A549 (cell line): ENCODE data around the gene SRD5A2. TPM values are rescaled to one million over a fixed set of nuclear protein-coding genes. Genes with fewer than 3 reads are reported as not detected.

ENCODE experiments used
- ATAC-seq, 2 experiments: fragments of 200-7000 bp in 1 of 2; fragments of >200 bp in 1 of 2; cut with Nextera tagmentation in 1 of 2; cut with Tn5 transposase in 1 of 2; 3 replicates each; pipeline versions ENCODE4 v1.8.0 to v1.9.1; 2018 to 2020; ENCODE audit warnings: mild to moderate bottlenecking in 1 of 2, moderate library complexity in 1 of 2
- CTCF ChIA-PET: fragments of 300-600 bp; sonication (Branson Sonifier 250); formaldehyde crosslinking; extraction: SDS; loops from one replicate; lab custom pipeline; 2021; ENCODE audit warnings: antibody characterized with exemption, inconsistent platforms; lab: Yijun Ruan, JAX
- POLR2A ChIA-PET: fragments of 350-600 bp; formaldehyde crosslinking; extraction: SDS; loops from one replicate; lab custom pipeline; 2021; ENCODE audit warnings: antibody characterized with exemption, inconsistent platforms; lab: Yijun Ruan, JAX
- DNase-seq, 2 experiments: peaks; one replicate each; pipeline versions ENCODE4 v3.0.0 to v3.0.0-alpha.2; 2011 to 2016; ENCODE audit warnings: low read depth in 1 of 2, low spot score in 1 of 2
- FAIRE-seq: peaks from 2 replicates; lab custom pipeline; 2011; peaks lifted over from hg19 to GRCh38; lab: Jason Lieb, UNC
- H3K27ac ChIP-seq, 2 experiments: fragments of >200 bp; sonication (Bioruptor Twin); formaldehyde crosslinking; 3 replicates each; pipeline ENCODE4 v1.5.1; 2016 to 2017
- H3K4me1 ChIP-seq: fragments of >200 bp; sonication (Bioruptor Twin); formaldehyde crosslinking; 3 replicates; pipeline ENCODE4 v1.6.1; 2016
- H3K4me2 ChIP-seq: fragments of >200 bp; sonication (Bioruptor Twin); formaldehyde crosslinking; 3 replicates; pipeline ENCODE4 v1.6.1; 2016
- H3K4me3 ChIP-seq: fragments of >200 bp; sonication (Bioruptor Twin); formaldehyde crosslinking; 3 replicates; pipeline ENCODE4 v1.5.1; 2016
- H3K9me3 ChIP-seq: fragments of >200 bp; sonication (Bioruptor Twin); formaldehyde crosslinking; 3 replicates; pipeline ENCODE4 v1.6.1; 2016
- BHLHE40 ChIP-seq: IDR thresholded peaks from 2 replicates; pipeline ENCODE4 v1.6.1; 2012; ENCODE audit warnings: low read depth, low read length, inconsistent platforms
- CBX8 ChIP-seq: fragments of 200-600 bp; sonication (generic); IDR thresholded peaks from 2 replicates; pipeline ENCODE4 v1.6.1; 2016
- CHD2 ChIP-seq: fragments of 150-350 bp; IDR thresholded peaks from 2 replicates; pipeline ENCODE4 v1.6.1; 2014; ENCODE audit warnings: low read length; ENCODE audit not compliant: partially characterized antibody
- CHD4 ChIP-seq: fragments of 200-600 bp; sonication (generic); IDR thresholded peaks from 2 replicates; pipeline ENCODE4 v1.6.1; 2016; ENCODE audit warnings: antibody characterized with exemption, mild to moderate bottlenecking, borderline replicate concordance
- EHF ChIP-seq: fragments of 250-450 bp; sonication (Bioruptor Pico); IDR thresholded peaks from 2 replicates; pipeline ENCODE4 v1.5.0; 2020; ENCODE audit warnings: mild to moderate bottlenecking
- EHMT2 ChIP-seq: fragments of 200-600 bp; sonication (generic); IDR thresholded peaks from 2 replicates; pipeline ENCODE4 v1.6.1; 2016; ENCODE audit warnings: antibody characterized with exemption, low read depth, mild to moderate bottlenecking, moderate library complexity
- EP300 ChIP-seq, 2 experiments: fragments of >200 bp; sonication (Bioruptor Twin); formaldehyde crosslinking; IDR thresholded peaks; 2 replicates in 1 of 2; 3 replicates in 1 of 2; pipeline ENCODE4 v1.6.1; 2016 to 2017
- ESRRA ChIP-seq: fragments of 150-350 bp; IDR thresholded peaks from 2 replicates; pipeline ENCODE4 v1.6.1; 2014; ENCODE audit warnings: mild to moderate bottlenecking, low read length, borderline replicate concordance
- FOSB ChIP-seq: fragments of 250-450 bp; sonication (Bioruptor Pico); IDR thresholded peaks from 2 replicates; pipeline ENCODE4 v1.5.0; 2020; ENCODE audit warnings: mild to moderate bottlenecking, moderate library complexity
- FOXS1 ChIP-seq: fragments of 250-450 bp; sonication (Bioruptor Pico); IDR thresholded peaks from 2 replicates; pipeline ENCODE4 v1.5.0; 2020; ENCODE audit warnings: mild to moderate bottlenecking, moderate library complexity
- HDAC2 ChIP-seq: fragments of 200-600 bp; sonication (generic); IDR thresholded peaks from 2 replicates; pipeline ENCODE4 v1.6.1; 2016
- HEYL ChIP-seq: fragments of 250-450 bp; sonication (Bioruptor Pico); IDR thresholded peaks from 2 replicates; pipeline ENCODE4 v1.8.0; 2021; ENCODE audit warnings: mild to moderate bottlenecking, moderate library complexity
- HOXA7 ChIP-seq: fragments of 250-450 bp; sonication (Bioruptor Pico); IDR thresholded peaks from 2 replicates; pipeline ENCODE4 v1.5.0; 2020; ENCODE audit warnings: mild to moderate bottlenecking, moderate library complexity
- HOXB5 ChIP-seq: fragments of 250-450 bp; sonication (Bioruptor Pico); IDR thresholded peaks from 2 replicates; pipeline ENCODE4 v1.5.0; 2020; ENCODE audit warnings: mild to moderate bottlenecking, moderate library complexity
- JUN ChIP-seq, 2 experiments: fragments of >200 bp; sonication (Bioruptor Twin); formaldehyde crosslinking; IDR thresholded peaks; 2 replicates in 1 of 2; 3 replicates in 1 of 2; pipeline ENCODE4 v1.6.1; 2016 to 2017
- MAFK ChIP-seq: fragments of 450-650 bp; IDR thresholded peaks from 2 replicates; pipeline ENCODE4 v1.6.1; 2014; ENCODE audit not compliant: partially characterized antibody
- MAX ChIP-seq: IDR thresholded peaks from 2 replicates; pipeline ENCODE4 v1.6.1; 2012
- MYC ChIP-seq: IDR thresholded peaks from 2 replicates; pipeline ENCODE4 v1.6.1; 2012; ENCODE audit warnings: mild to moderate bottlenecking, inconsistent platforms, low read length, improper control_type of control experiment, borderline replicate concordance
- NR3C1 ChIP-seq: fragments of >200 bp; sonication (Bioruptor Twin); formaldehyde crosslinking; IDR thresholded peaks from 3 replicates; pipeline ENCODE4 v1.6.1; 2017
- POLR2A ChIP-seq: IDR thresholded peaks from 2 replicates; pipeline ENCODE4 v1.6.1; 2012; ENCODE audit warnings: mild to moderate bottlenecking, low read length
- RCOR1 ChIP-seq: fragments of 150-350 bp; IDR thresholded peaks from 2 replicates; pipeline ENCODE4 v1.6.1; 2014; ENCODE audit warnings: antibody characterized with exemption, low read length, low read depth
- SREBF2 ChIP-seq: fragments of 450-650 bp; IDR thresholded peaks from 2 replicates; pipeline ENCODE4 v1.6.1; 2014; ENCODE audit warnings: mild to moderate bottlenecking, moderate library complexity
- TP53 ChIP-seq: fragments of 250-450 bp; sonication (Bioruptor Pico); IDR thresholded peaks from 2 replicates; pipeline ENCODE4 v1.5.0; 2021; ENCODE audit warnings: mild to moderate bottlenecking, moderate library complexity
- ZC3H11A ChIP-seq: fragments of 450-650 bp; IDR thresholded peaks from 2 replicates; pipeline ENCODE4 v1.6.1; 2014; ENCODE audit warnings: antibody characterized with exemption, mild to moderate bottlenecking
- ZFP36 ChIP-seq: fragments of 450-650 bp; IDR thresholded peaks from 2 replicates; pipeline ENCODE4 v1.6.1; 2014; ENCODE audit warnings: borderline replicate concordance; ENCODE audit not compliant: partially characterized antibody
- WGBS: methylation state at CpG from one replicate; pipeline ENCODE4 v1.1.6; 2017; ENCODE audit errors: missing lambda C conversion rate; 5-methylcytosine and 5-hydroxymethylcytosine counted together
- polyA plus RNA-seq, 4 experiments: library from polyadenylated mRNA; depleted of rRNA in 3 of 4; stranded (reverse); fragments of >200 nt; fragmentation: RNase III in 1 of 4; extraction: RNeasy Plus Mini Kit Qiagen cat#74134 plus additional on column Dnase treatment in 1 of 4; gene quantifications; 2 replicates in 3 of 4; 3 replicates in 1 of 4; pipeline ENCODE4 v1.2.3, GENCODE V29; 2011 to 2017
- TF ChIP-seq, protein P1 (sequence below): IDR thresholded peaks from 2 replicates; pipeline ENCODE4 v1.6.1; 2012
- TF ChIP-seq, protein P2 (sequence below): fragments of >200 bp; sonication (Bioruptor Twin); formaldehyde crosslinking; IDR thresholded peaks from 3 replicates; pipeline ENCODE4 v1.5.1; 2016
- TF ChIP-seq, protein P3 (sequence below): fragments of 250-450 bp; sonication (Bioruptor Pico); IDR thresholded peaks from 2 replicates; pipeline ENCODE4 v1.5.0; 2020; ENCODE audit warnings: low read depth, mild to moderate bottlenecking, moderate library complexity
- TF ChIP-seq, protein P4 (sequence below): fragments of 200-600 bp; sonication (generic); IDR thresholded peaks from 2 replicates; pipeline ENCODE4 v1.6.1; 2016; ENCODE audit warnings: antibody characterized with exemption, mild to moderate bottlenecking, moderate library complexity

The SRD5A2 gene
- polyA plus RNA-seq, 2 of the 4 experiments (the other 2 are of a cell fraction): 0.08 TPM; not detected in 1

- DNase-seq (no peak), ATAC-seq (no peak), FAIRE-seq (no peak)
- Histone ChIP-seq H3K4me2 (no peak overlapping the region), H3K27ac (no peak overlapping the region), H3K4me3 (no peak overlapping the region), H3K9me3 (peaks cover 10% of the 10 kb centered on the region; the same call in 2 of the 3 replicates), H3K4me1 (no peaks in the 10 kb centered on the region)
- ChIA-PET POLR2A (no interaction called here), CTCF (interaction anchor here (0.6 kb wide), 1 partner anchor 336 kb away, joined by 3 read pairs; no protein-coding TSS in a partner anchor)
- TF ChIP-seq HOXA7 (CRISPR knock-in tag) (no peak), HDAC2 (no peak), NR3C1 (no peak), ZFP36 (no peak), MAX (no peak), FOXS1 (CRISPR knock-in tag) (no peak), HEYL (no peak), TP53 (CRISPR knock-in tag) (no peak), HOXB5 (CRISPR knock-in tag) (no peak), CHD2 (no peak), MYC (no peak)
- TF ChIP-seq, protein P1, sequence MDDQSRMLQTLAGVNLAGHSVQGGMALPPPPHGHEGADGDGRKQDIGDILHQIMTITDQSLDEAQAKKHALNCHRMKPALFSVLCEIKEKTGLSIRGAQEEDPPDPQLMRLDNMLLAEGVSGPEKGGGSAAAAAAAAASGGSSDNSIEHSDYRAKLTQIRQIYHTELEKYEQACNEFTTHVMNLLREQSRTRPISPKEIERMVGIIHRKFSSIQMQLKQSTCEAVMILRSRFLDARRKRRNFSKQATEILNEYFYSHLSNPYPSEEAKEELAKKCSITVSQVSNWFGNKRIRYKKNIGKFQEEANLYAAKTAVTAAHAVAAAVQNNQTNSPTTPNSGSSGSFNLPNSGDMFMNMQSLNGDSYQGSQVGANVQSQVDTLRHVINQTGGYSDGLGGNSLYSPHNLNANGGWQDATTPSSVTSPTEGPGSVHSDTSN: no peak
- TF ChIP-seq, protein P2, sequence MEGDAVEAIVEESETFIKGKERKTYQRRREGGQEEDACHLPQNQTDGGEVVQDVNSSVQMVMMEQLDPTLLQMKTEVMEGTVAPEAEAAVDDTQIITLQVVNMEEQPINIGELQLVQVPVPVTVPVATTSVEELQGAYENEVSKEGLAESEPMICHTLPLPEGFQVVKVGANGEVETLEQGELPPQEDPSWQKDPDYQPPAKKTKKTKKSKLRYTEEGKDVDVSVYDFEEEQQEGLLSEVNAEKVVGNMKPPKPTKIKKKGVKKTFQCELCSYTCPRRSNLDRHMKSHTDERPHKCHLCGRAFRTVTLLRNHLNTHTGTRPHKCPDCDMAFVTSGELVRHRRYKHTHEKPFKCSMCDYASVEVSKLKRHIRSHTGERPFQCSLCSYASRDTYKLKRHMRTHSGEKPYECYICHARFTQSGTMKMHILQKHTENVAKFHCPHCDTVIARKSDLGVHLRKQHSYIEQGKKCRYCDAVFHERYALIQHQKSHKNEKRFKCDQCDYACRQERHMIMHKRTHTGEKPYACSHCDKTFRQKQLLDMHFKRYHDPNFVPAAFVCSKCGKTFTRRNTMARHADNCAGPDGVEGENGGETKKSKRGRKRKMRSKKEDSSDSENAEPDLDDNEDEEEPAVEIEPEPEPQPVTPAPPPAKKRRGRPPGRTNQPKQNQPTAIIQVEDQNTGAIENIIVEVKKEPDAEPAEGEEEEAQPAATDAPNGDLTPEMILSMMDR: no peak
- TF ChIP-seq, protein P3, sequence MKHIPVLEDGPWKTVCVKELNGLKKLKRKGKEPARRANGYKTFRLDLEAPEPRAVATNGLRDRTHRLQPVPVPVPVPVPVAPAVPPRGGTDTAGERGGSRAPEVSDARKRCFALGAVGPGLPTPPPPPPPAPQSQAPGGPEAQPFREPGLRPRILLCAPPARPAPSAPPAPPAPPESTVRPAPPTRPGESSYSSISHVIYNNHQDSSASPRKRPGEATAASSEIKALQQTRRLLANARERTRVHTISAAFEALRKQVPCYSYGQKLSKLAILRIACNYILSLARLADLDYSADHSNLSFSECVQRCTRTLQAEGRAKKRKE (CRISPR knock-in tag): no peak
Observed at GRCh38 chr2:31541853-31542252, 38.9 kb downstream of the SRD5A2 start.

DNA sequence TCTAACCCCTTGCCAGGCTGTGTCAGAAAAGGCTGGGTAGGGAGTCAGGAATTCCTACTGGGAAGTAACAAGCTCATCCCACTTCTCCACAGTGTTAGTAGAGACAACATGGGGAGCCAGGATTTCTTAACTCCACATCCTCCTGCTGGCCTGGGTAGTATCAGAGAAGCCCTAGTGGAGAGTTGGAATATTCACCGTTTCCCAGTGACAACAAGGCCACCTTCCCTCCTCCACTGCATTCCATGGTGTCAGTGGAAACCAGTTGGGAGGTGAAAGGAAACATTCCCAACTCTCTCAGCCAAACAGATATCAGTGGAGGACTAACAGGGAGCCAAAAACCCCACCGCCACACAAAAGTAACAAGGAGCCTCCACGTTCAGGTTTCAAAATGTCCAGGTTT lies 41.2 kb downstream of the SRD5A2 start:
- H3K4me2 ChIP-seq: no peak overlapping the region
- H3K4me1 ChIP-seq: peaks cover 23% of the 10 kb centered on the region
- no peak overlapping the region for H3K4me3 ChIP-seq
- DNase-seq (no peak), ATAC-seq (peak in 1 of 2 experiments; percentile 65; a peak in 3 of 6 replicates), FAIRE-seq (no peak)
- CTCF ChIA-PET: no interaction called here
- WGBS: 54% methylated on average over 3 of the region's 3 CpGs
- no peak overlapping the region for H3K27ac ChIP-seq
- peaks cover 10% of the 10 kb centered on the region; the same call in 2 of the 3 replicates for H3K9me3 ChIP-seq
- TF ChIP-seq ZC3H11A (no peak), EHMT2 (no peak), FOSB (CRISPR knock-in tag) (no peak), ZFP36 (no peak), RCOR1 (no peak), EP300 (IDR thresholded peaks at IDR 0.05) (no peak), MAX (no peak), EHF (no peak), ESRRA (no peak), CHD4 (no peak), BHLHE40 (no peak), SREBF2 (no peak), CBX8 (no peak), JUN (IDR thresholded peaks at IDR 0.05) (no peak), MAFK (no peak), FOXS1 (CRISPR knock-in tag) (no peak), POLR2A (no peak), TP53 (CRISPR knock-in tag) (no peak)
- TF ChIP-seq, protein P4, sequence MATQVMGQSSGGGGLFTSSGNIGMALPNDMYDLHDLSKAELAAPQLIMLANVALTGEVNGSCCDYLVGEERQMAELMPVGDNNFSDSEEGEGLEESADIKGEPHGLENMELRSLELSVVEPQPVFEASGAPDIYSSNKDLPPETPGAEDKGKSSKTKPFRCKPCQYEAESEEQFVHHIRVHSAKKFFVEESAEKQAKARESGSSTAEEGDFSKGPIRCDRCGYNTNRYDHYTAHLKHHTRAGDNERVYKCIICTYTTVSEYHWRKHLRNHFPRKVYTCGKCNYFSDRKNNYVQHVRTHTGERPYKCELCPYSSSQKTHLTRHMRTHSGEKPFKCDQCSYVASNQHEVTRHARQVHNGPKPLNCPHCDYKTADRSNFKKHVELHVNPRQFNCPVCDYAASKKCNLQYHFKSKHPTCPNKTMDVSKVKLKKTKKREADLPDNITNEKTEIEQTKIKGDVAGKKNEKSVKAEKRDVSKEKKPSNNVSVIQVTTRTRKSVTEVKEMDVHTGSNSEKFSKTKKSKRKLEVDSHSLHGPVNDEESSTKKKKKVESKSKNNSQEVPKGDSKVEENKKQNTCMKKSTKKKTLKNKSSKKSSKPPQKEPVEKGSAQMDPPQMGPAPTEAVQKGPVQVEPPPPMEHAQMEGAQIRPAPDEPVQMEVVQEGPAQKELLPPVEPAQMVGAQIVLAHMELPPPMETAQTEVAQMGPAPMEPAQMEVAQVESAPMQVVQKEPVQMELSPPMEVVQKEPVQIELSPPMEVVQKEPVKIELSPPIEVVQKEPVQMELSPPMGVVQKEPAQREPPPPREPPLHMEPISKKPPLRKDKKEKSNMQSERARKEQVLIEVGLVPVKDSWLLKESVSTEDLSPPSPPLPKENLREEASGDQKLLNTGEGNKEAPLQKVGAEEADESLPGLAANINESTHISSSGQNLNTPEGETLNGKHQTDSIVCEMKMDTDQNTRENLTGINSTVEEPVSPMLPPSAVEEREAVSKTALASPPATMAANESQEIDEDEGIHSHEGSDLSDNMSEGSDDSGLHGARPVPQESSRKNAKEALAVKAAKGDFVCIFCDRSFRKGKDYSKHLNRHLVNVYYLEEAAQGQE: no peak
- TF ChIP-seq, all 56 proteins: peak for 0
- POLR2A ChIA-PET: no interaction called here
